WTC11 (cell line): ENCODE data around the gene XPR1. TPM values are rescaled to one million over a fixed set of nuclear protein-coding genes. Genes with fewer than 3 reads are reported as not detected.
A peak's percentile ranks its signal among the peaks of the same experiment; 100 is the strongest.

ENCODE experiments used
- ATAC-seq: fragments of 200-7000 bp; cut with Tn5 transposase; 2 replicates; pipeline ENCODE4 v1.10.0; 2021; ENCODE audit warnings: mild to moderate bottlenecking, moderate library complexity
- CTCF ChIA-PET: fragments of 300-600 bp; sonication (Branson Sonifier 250); formaldehyde crosslinking; loops from one replicate; lab custom pipeline; 2021; ENCODE audit warnings: antibody characterized with exemption; lab: Charles Lee
- POLR2A ChIA-PET: fragments of 350-600 bp; sonication (Branson Sonifier 250); formaldehyde crosslinking; loops from one replicate; lab custom pipeline; 2021; ENCODE audit warnings: antibody characterized with exemption; lab: Charles Lee
- DNase-seq: peaks from one replicate; pipeline ENCODE4 v3.0.0; 2021; ENCODE audit warnings: low spot score
- H3K27ac Mint-ChIP-seq: 2 replicates; pipeline ENCODE4 v1.8.0; 2021; ENCODE audit warnings: mixed read lengths
- H3K27me3 Mint-ChIP-seq: 2 replicates; pipeline ENCODE4 v1.8.0; 2021; ENCODE audit warnings: low read depth, mild to moderate bottlenecking, moderate library complexity, mixed read lengths
- H3K36me3 Mint-ChIP-seq: 2 replicates; pipeline ENCODE4 v1.8.0; 2021; ENCODE audit warnings: mixed read lengths
- H3K4me1 Mint-ChIP-seq: 2 replicates; pipeline ENCODE4 v1.8.0; 2022; ENCODE audit warnings: mixed read lengths
- H3K4me3 Mint-ChIP-seq: 2 replicates; pipeline ENCODE4 v1.8.0; 2021; ENCODE audit warnings: mild to moderate bottlenecking, moderate library complexity, mixed read lengths
- H3K9me3 Mint-ChIP-seq: 2 replicates; pipeline ENCODE4 v1.8.0; 2021; ENCODE audit warnings: mixed read lengths
- ATF1 ChIP-seq: sonication (generic); formaldehyde crosslinking; IDR thresholded peaks from 2 replicates; pipeline ENCODE4 v1.8.1; 2023; ENCODE audit warnings: mild to moderate bottlenecking, moderate library complexity, missing genetic modification reagents
- CBFB ChIP-seq: sonication (generic); formaldehyde crosslinking; IDR thresholded peaks from 2 replicates; pipeline ENCODE4 v1.8.1; 2022; ENCODE audit warnings: mild to moderate bottlenecking, low read depth, missing genetic modification reagents
- CREM ChIP-seq: sonication (generic); formaldehyde crosslinking; IDR thresholded peaks from 2 replicates; pipeline ENCODE4 v1.8.1; 2022; ENCODE audit warnings: mild to moderate bottlenecking, missing genetic modification reagents, moderate library complexity
- ESRRA ChIP-seq: sonication (generic); formaldehyde crosslinking; IDR thresholded peaks from 2 replicates; pipeline ENCODE4 v1.8.1; 2022; ENCODE audit warnings: mild to moderate bottlenecking, missing genetic modification reagents, borderline replicate concordance
- GABPB1 ChIP-seq: sonication (generic); formaldehyde crosslinking; IDR thresholded peaks from 2 replicates; pipeline ENCODE4 v1.8.1; 2023; ENCODE audit warnings: mild to moderate bottlenecking, missing genetic modification reagents
- JAZF1 ChIP-seq: fragments of 250-450 bp; sonication (Bioruptor Pico); IDR thresholded peaks from 2 replicates; pipeline ENCODE4 v1.9.0; 2021; ENCODE audit warnings: moderate library complexity, mild to moderate bottlenecking, inconsistent platforms
- JUN ChIP-seq: sonication (generic); formaldehyde crosslinking; IDR thresholded peaks from 2 replicates; pipeline ENCODE4 v1.8.0; 2023; ENCODE audit warnings: mild to moderate bottlenecking, missing genetic modification reagents
- KAT7 ChIP-seq: sonication (generic); formaldehyde crosslinking; IDR thresholded peaks from 2 replicates; pipeline ENCODE4 v1.8.1; 2023; ENCODE audit warnings: missing genetic modification reagents, mild to moderate bottlenecking, borderline replicate concordance
- NFATC4 ChIP-seq: fragments of 250-450 bp; sonication (Bioruptor Pico); IDR thresholded peaks from 2 replicates; pipeline ENCODE4 v1.9.0; 2021; ENCODE audit warnings: mild to moderate bottlenecking
- NFE2L1 ChIP-seq: sonication (generic); formaldehyde crosslinking; IDR thresholded peaks from 2 replicates; pipeline ENCODE4 v1.8.1; 2023; ENCODE audit warnings: missing genetic modification reagents
- PRRX2 ChIP-seq: fragments of 250-450 bp; sonication (Bioruptor Pico); IDR thresholded peaks from 2 replicates; pipeline ENCODE4 v1.8.0; 2021; ENCODE audit warnings: mild to moderate bottlenecking
- SMAD3 ChIP-seq: sonication (generic); formaldehyde crosslinking; IDR thresholded peaks from 2 replicates; pipeline ENCODE4 v1.8.0; 2022; ENCODE audit warnings: missing genetic modification reagents, mild to moderate bottlenecking, borderline replicate concordance
- SOX15 ChIP-seq: fragments of 250-450 bp; sonication (Bioruptor Pico); IDR thresholded peaks from 2 replicates; pipeline ENCODE4 v1.9.0; 2021; ENCODE audit warnings: mild to moderate bottlenecking
- SP1 ChIP-seq: sonication (generic); formaldehyde crosslinking; conservative IDR thresholded peaks from 2 replicates; pipeline ENCODE4 v1.8.1; 2022; ENCODE audit warnings: missing genetic modification reagents
- TCF7 ChIP-seq: sonication (generic); formaldehyde crosslinking; IDR thresholded peaks from 2 replicates; pipeline ENCODE4 v1.8.0; 2022; ENCODE audit warnings: mild to moderate bottlenecking, low read depth, missing genetic modification reagents, moderate library complexity
- TEAD1 ChIP-seq: sonication (generic); formaldehyde crosslinking; IDR thresholded peaks from 2 replicates; pipeline ENCODE4 v1.8.0; 2022; ENCODE audit warnings: mild to moderate bottlenecking, missing genetic modification reagents
- TEAD4 ChIP-seq: sonication (generic); formaldehyde crosslinking; IDR thresholded peaks from 2 replicates; pipeline ENCODE4 v1.8.0; 2022; ENCODE audit warnings: mild to moderate bottlenecking, missing genetic modification reagents
- TP53 ChIP-seq: sonication (generic); formaldehyde crosslinking; IDR thresholded peaks from 2 replicates; pipeline ENCODE4 v1.8.1; 2023; ENCODE audit warnings: mild to moderate bottlenecking, missing genetic modification reagents
- ZBTB21 ChIP-seq: sonication (generic); formaldehyde crosslinking; IDR thresholded peaks from 2 replicates; pipeline ENCODE4 v1.8.1; 2023; ENCODE audit warnings: mild to moderate bottlenecking, missing genetic modification reagents, borderline replicate concordance
- ZNF219 ChIP-seq: sonication (generic); formaldehyde crosslinking; IDR thresholded peaks from 2 replicates; pipeline ENCODE4 v1.8.0; 2023; ENCODE audit warnings: missing genetic modification reagents, mild to moderate bottlenecking, borderline replicate concordance
- ZNF416 ChIP-seq: fragments of 250-450 bp; sonication (Bioruptor Pico); IDR thresholded peaks from 2 replicates; pipeline ENCODE4 v1.9.0; 2021; ENCODE audit warnings: mild to moderate bottlenecking, inconsistent platforms
- ZNF423 ChIP-seq: fragments of 250-450 bp; sonication (Bioruptor Pico); IDR thresholded peaks from 2 replicates; pipeline ENCODE4 v2.1.2; 2022; ENCODE audit warnings: mild to moderate bottlenecking, moderate library complexity
- ZNF671 ChIP-seq: fragments of 250-450 bp; sonication (Bioruptor Pico); IDR thresholded peaks from 2 replicates; pipeline ENCODE4 v1.8.0; 2021; ENCODE audit warnings: mild to moderate bottlenecking
- total RNA-seq: library from RNA; stranded (reverse); gene quantifications from 3 replicates; pipeline ENCODE4 v1.2.3, GENCODE V29; 2021
- TF ChIP-seq, protein P1 (sequence below): sonication (generic); formaldehyde crosslinking; IDR thresholded peaks from 2 replicates; pipeline ENCODE4 v1.8.0; 2023; ENCODE audit warnings: mild to moderate bottlenecking, missing genetic modification reagents
- TF ChIP-seq, protein P2 (sequence below): fragments of 250-450 bp; sonication (Bioruptor Pico); IDR thresholded peaks from 2 replicates; pipeline ENCODE4 v1.8.0; 2021; ENCODE audit warnings: mild to moderate bottlenecking
- TF ChIP-seq, protein P3 (sequence below): sonication (generic); formaldehyde crosslinking; IDR thresholded peaks from 2 replicates; pipeline ENCODE4 v1.8.1; 2022; ENCODE audit warnings: missing genetic modification reagents, borderline replicate concordance
- TF ChIP-seq, protein P4 (sequence below): sonication (generic); formaldehyde crosslinking; IDR thresholded peaks from 2 replicates; pipeline ENCODE4 v1.8.0; 2022; ENCODE audit warnings: mild to moderate bottlenecking, missing genetic modification reagents
- TF ChIP-seq, protein P5 (sequence below): fragments of 250-450 bp; sonication (Bioruptor Pico); IDR thresholded peaks from 2 replicates; pipeline ENCODE4 v1.9.0; 2021; ENCODE audit warnings: mild to moderate bottlenecking
- TF ChIP-seq, protein P6 (sequence below): fragments of 200-600 bp; IDR thresholded peaks from 2 replicates; pipeline ENCODE4 v1.8.0; 2022; ENCODE audit warnings: antibody characterized with exemption

Gene XPR1
- total RNA-seq, 1 experiment from 2014 or later = 34.6 TPM

DNA sequence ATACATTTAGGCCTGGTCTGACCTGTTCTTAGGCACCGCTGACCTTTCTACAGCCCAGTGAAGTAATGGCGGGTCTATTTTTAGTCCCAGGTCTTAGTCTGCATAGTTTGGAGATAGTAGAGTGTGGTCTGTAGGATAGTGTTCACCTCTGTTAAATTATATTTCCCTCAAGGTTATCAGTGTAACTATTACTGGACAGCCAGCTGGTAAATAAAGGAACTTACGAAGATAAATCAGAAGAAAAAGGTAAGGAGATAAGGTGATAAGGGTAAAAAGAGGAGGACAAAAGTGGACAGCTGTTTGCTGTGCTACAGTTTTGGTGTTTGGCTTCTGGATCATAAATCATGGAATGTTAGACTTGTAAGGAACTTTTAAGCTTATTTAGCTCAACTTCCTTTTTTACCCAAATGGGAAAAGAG, 8.7 kb downstream of the XPR1 start:
- DNase-seq (no peak), ATAC-seq (no peak)
- Mint-ChIP-seq H3K4me1 (peaks cover 17% of the 10 kb centered on the region), H3K36me3 (no peaks in the 10 kb centered on the region), H3K9me3 (no peaks in the 10 kb centered on the region), H3K4me3 (no peak overlapping the region), H3K27ac (peak overlapping the region; percentile 59), H3K27me3 (no peaks in the 10 kb centered on the region)
- TF ChIP-seq ATF1 (CRISPR knock-in tag) (no peak), SP1 (CRISPR knock-in tag) (no peak), ZNF671 (no peak), ESRRA (CRISPR knock-in tag) (no peak), CBFB (CRISPR knock-in tag) (no peak), NFE2L1 (CRISPR knock-in tag) (no peak), GABPB1 (CRISPR knock-in tag) (no peak), JUN (CRISPR knock-in tag) (no peak), CREM (CRISPR knock-in tag) (no peak), ZNF219 (CRISPR knock-in tag) (no peak), TEAD1 (CRISPR knock-in tag) (no peak), TCF7 (no peak), TEAD4 (no peak), ZNF423 (CRISPR knock-in tag) (no peak), KAT7 (CRISPR knock-in tag) (no peak), ZBTB21 (CRISPR knock-in tag) (no peak)
- TF ChIP-seq, protein P1, sequence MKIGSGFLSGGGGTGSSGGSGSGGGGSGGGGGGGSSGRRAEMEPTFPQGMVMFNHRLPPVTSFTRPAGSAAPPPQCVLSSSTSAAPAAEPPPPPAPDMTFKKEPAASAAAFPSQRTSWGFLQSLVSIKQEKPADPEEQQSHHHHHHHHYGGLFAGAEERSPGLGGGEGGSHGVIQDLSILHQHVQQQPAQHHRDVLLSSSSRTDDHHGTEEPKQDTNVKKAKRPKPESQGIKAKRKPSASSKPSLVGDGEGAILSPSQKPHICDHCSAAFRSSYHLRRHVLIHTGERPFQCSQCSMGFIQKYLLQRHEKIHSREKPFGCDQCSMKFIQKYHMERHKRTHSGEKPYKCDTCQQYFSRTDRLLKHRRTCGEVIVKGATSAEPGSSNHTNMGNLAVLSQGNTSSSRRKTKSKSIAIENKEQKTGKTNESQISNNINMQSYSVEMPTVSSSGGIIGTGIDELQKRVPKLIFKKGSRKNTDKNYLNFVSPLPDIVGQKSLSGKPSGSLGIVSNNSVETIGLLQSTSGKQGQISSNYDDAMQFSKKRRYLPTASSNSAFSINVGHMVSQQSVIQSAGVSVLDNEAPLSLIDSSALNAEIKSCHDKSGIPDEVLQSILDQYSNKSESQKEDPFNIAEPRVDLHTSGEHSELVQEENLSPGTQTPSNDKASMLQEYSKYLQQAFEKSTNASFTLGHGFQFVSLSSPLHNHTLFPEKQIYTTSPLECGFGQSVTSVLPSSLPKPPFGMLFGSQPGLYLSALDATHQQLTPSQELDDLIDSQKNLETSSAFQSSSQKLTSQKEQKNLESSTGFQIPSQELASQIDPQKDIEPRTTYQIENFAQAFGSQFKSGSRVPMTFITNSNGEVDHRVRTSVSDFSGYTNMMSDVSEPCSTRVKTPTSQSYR (CRISPR knock-in tag) = no peak
- TF ChIP-seq, protein P2, sequence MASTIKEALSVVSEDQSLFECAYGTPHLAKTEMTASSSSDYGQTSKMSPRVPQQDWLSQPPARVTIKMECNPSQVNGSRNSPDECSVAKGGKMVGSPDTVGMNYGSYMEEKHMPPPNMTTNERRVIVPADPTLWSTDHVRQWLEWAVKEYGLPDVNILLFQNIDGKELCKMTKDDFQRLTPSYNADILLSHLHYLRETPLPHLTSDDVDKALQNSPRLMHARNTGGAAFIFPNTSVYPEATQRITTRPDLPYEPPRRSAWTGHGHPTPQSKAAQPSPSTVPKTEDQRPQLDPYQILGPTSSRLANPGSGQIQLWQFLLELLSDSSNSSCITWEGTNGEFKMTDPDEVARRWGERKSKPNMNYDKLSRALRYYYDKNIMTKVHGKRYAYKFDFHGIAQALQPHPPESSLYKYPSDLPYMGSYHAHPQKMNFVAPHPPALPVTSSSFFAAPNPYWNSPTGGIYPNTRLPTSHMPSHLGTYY (CRISPR knock-in tag) = no peak
- TF ChIP-seq, protein P3, sequence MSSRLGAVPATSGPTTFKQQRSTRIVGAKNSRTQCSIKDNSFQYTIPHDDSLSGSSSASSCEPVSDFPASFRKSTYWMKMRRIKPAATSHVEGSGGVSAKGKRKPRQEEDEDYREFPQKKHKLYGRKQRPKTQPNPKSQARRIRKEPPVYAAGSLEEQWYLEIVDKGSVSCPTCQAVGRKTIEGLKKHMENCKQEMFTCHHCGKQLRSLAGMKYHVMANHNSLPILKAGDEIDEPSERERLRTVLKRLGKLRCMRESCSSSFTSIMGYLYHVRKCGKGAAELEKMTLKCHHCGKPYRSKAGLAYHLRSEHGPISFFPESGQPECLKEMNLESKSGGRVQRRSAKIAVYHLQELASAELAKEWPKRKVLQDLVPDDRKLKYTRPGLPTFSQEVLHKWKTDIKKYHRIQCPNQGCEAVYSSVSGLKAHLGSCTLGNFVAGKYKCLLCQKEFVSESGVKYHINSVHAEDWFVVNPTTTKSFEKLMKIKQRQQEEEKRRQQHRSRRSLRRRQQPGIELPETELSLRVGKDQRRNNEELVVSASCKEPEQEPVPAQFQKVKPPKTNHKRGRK (CRISPR knock-in tag) = no peak
- ChIA-PET POLR2A (no interaction called here), CTCF (no interaction called here)

DNA sequence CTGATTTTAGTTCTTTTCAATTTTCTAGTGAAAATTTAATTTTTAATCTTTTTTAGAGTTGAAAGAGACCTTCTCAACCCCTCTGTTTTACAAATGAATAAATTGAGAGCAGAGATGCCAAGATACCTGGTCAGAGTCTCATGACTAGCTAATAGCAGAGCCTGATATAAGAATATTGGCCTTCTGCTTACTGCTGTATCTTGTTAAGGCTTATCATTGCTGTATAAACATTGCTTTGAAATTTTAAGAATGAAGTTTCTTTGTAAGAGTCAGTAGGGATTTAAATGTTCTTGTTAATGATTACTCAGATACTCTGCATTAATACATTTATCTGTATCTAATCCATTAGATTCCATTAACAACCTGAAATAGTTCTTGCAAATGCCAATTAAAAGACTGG, 9.8 kb downstream of the XPR1 start:
- no peak for DNase-seq
- no peak for ATAC-seq
- Mint-ChIP-seq H3K36me3 (peaks cover 11% of the 10 kb centered on the region), H3K4me1 (peaks cover 8% of the 10 kb centered on the region), H3K27ac (no peak overlapping the region), H3K27me3 (no peaks in the 10 kb centered on the region), H3K4me3 (no peak overlapping the region), H3K9me3 (peaks cover 5% of the 10 kb centered on the region)
- ChIA-PET CTCF (no interaction called here), POLR2A (no interaction called here)
- TF ChIP-seq ZNF416 = no peak
- no peak for TF ChIP-seq TP53 (CRISPR knock-in tag)
- no peak for TF ChIP-seq NFATC4
- TF ChIP-seq, protein P4, sequence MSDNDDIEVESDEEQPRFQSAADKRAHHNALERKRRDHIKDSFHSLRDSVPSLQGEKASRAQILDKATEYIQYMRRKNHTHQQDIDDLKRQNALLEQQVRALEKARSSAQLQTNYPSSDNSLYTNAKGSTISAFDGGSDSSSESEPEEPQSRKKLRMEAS (CRISPR knock-in tag) = no peak
- TF ChIP-seq, protein P5, sequence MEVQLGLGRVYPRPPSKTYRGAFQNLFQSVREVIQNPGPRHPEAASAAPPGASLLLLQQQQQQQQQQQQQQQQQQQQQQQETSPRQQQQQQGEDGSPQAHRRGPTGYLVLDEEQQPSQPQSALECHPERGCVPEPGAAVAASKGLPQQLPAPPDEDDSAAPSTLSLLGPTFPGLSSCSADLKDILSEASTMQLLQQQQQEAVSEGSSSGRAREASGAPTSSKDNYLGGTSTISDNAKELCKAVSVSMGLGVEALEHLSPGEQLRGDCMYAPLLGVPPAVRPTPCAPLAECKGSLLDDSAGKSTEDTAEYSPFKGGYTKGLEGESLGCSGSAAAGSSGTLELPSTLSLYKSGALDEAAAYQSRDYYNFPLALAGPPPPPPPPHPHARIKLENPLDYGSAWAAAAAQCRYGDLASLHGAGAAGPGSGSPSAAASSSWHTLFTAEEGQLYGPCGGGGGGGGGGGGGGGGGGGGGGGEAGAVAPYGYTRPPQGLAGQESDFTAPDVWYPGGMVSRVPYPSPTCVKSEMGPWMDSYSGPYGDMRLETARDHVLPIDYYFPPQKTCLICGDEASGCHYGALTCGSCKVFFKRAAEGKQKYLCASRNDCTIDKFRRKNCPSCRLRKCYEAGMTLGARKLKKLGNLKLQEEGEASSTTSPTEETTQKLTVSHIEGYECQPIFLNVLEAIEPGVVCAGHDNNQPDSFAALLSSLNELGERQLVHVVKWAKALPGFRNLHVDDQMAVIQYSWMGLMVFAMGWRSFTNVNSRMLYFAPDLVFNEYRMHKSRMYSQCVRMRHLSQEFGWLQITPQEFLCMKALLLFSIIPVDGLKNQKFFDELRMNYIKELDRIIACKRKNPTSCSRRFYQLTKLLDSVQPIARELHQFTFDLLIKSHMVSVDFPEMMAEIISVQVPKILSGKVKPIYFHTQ (CRISPR knock-in tag) = no peak
- no peak for TF ChIP-seq SMAD3 (CRISPR knock-in tag)
- no peak for TF ChIP-seq SOX15 (CRISPR knock-in tag)
- no peak for TF ChIP-seq JAZF1 (CRISPR knock-in tag)
- TF ChIP-seq PRRX2 (CRISPR knock-in tag) = no peak
- TF ChIP-seq, protein P6, sequence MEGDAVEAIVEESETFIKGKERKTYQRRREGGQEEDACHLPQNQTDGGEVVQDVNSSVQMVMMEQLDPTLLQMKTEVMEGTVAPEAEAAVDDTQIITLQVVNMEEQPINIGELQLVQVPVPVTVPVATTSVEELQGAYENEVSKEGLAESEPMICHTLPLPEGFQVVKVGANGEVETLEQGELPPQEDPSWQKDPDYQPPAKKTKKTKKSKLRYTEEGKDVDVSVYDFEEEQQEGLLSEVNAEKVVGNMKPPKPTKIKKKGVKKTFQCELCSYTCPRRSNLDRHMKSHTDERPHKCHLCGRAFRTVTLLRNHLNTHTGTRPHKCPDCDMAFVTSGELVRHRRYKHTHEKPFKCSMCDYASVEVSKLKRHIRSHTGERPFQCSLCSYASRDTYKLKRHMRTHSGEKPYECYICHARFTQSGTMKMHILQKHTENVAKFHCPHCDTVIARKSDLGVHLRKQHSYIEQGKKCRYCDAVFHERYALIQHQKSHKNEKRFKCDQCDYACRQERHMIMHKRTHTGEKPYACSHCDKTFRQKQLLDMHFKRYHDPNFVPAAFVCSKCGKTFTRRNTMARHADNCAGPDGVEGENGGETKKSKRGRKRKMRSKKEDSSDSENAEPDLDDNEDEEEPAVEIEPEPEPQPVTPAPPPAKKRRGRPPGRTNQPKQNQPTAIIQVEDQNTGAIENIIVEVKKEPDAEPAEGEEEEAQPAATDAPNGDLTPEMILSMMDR = no peak
